ENCODE data around the gene PCDHGB4.
A peak's percentile ranks its signal among the peaks of the same experiment; 100 is the strongest.
"Not testable (repeated sequence)": the region's sequence is repeated elsewhere in the genome, so short reads cannot be mapped to it uniquely, and the experiment has no call there.

The PCDHGB4 gene

GRCh38 chr5:141363952-141364660 is 23.4 kb upstream of the PCDHGB4 start, which contains the start of gene PCDHGA5:
TSS of gene PCDHGA5 (plus strand) at chr5:141364162. CDS start at chr5:141364331, 169 bp downstream.
- no peak for DNase-seq (ENCODE audit: extremely low spot score, insufficient read length, low read depth)
- no peak for FAIRE-seq

- DNase-seq (ENCODE audit: extremely low spot score, insufficient read length, low read depth) (no peak), FAIRE-seq (no peak)
Observed at GRCh38 chr5:141366016-141366896, 21.2 kb upstream of the PCDHGB4 start.

- DNase-seq (ENCODE audit: extremely low spot score, insufficient read length, low read depth) (peak; percentile 17), FAIRE-seq (no peak)
Observed at GRCh38 chr5:141369994-141370848, 17.3 kb upstream of the PCDHGB4 start, which contains the start of gene PCDHGB3. TSS of gene PCDHGB3 (plus strand) at chr5:141370242. CDS start at chr5:141370395, 153 bp downstream.

GRCh38 chr5:141371572-141372475 is 15.7 kb upstream of the PCDHGB4 start:
- no peak for DNase-seq (ENCODE audit: extremely low spot score, insufficient read length, low read depth)
- no peak for FAIRE-seq

- DNase-seq (ENCODE audit: extremely low spot score, insufficient read length, low read depth) (no peak), FAIRE-seq (no peak)
Observed at GRCh38 chr5:141373673-141374317, 13.7 kb upstream of the PCDHGB4 start, which contains the start of gene PCDHGA6. TSS of gene PCDHGA6 (plus strand) at chr5:141373891. CDS start at chr5:141374084, 193 bp downstream.

- FAIRE-seq: no peak
- no peak for DNase-seq (ENCODE audit: extremely low spot score, insufficient read length, low read depth)
Observed at GRCh38 chr5:141374627-141375026, 12.9 kb upstream of the PCDHGB4 start.

GRCh38 chr5:141375444-141376155 is 11.9 kb upstream of the PCDHGB4 start:
- not testable (repeated sequence) for FAIRE-seq; DNase-seq (ENCODE audit: extremely low spot score, insufficient read length, low read depth)

GRCh38 chr5:141382469-141383294 is 4.8 kb upstream of the PCDHGB4 start, which contains the start of gene PCDHGA7:
TSS of gene PCDHGA7 (plus strand) at chr5:141382742. CDS start at chr5:141382900, 158 bp downstream.
- FAIRE-seq: no peak
- no peak for DNase-seq (ENCODE audit: extremely low spot score, insufficient read length, low read depth)

GRCh38 chr5:141383345-141383744 is 4.2 kb upstream of the PCDHGB4 start:
- DNase-seq (ENCODE audit: extremely low spot score, insufficient read length, low read depth): no peak
- no peak for FAIRE-seq

GRCh38 chr5:141384471-141385267 is 2.8 kb upstream of the PCDHGB4 start:
- DNase-seq (ENCODE audit: extremely low spot score, insufficient read length, low read depth) (no peak), FAIRE-seq (no peak)

GRCh38 chr5:141388661-141389060 is 1.2 kb downstream of the PCDHGB4 start:
- DNase-seq (ENCODE audit: extremely low spot score, insufficient read length, low read depth) (no peak), FAIRE-seq (no peak)

GRCh38 chr5:141389153-141390042 is 1.9 kb downstream of the PCDHGB4 start:
- FAIRE-seq (no peak), DNase-seq (ENCODE audit: extremely low spot score, insufficient read length, low read depth) (no peak)

- FAIRE-seq: no peak
- no peak for DNase-seq (ENCODE audit: extremely low spot score, insufficient read length, low read depth)
Observed at GRCh38 chr5:141392429-141393198, 5.1 kb downstream of the PCDHGB4 start, which contains the start of gene PCDHGA8. TSS of gene PCDHGA8 (plus strand) at chr5:141392633. CDS start at chr5:141392814, 181 bp downstream.

GRCh38 chr5:141393267-141393666 is 5.8 kb downstream of the PCDHGB4 start:
- DNase-seq (ENCODE audit: extremely low spot score, insufficient read length, low read depth): no peak
- FAIRE-seq: no peak

Measured in GM18507 (cell line).